HG03196 (cell line): ENCODE results near the gene CAPN6.

Experiments
- ATAC-seq: cut with Tn5 transposase; IDR thresholded peaks from one replicate; pipeline ENCODE4 v1.9.1; 2021; ENCODE audit not compliant: unreplicated experiment

CAPN6 gene, protein sequence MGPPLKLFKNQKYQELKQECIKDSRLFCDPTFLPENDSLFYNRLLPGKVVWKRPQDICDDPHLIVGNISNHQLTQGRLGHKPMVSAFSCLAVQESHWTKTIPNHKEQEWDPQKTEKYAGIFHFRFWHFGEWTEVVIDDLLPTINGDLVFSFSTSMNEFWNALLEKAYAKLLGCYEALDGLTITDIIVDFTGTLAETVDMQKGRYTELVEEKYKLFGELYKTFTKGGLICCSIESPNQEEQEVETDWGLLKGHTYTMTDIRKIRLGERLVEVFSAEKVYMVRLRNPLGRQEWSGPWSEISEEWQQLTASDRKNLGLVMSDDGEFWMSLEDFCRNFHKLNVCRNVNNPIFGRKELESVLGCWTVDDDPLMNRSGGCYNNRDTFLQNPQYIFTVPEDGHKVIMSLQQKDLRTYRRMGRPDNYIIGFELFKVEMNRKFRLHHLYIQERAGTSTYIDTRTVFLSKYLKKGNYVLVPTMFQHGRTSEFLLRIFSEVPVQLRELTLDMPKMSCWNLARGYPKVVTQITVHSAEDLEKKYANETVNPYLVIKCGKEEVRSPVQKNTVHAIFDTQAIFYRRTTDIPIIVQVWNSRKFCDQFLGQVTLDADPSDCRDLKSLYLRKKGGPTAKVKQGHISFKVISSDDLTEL

DNA sequence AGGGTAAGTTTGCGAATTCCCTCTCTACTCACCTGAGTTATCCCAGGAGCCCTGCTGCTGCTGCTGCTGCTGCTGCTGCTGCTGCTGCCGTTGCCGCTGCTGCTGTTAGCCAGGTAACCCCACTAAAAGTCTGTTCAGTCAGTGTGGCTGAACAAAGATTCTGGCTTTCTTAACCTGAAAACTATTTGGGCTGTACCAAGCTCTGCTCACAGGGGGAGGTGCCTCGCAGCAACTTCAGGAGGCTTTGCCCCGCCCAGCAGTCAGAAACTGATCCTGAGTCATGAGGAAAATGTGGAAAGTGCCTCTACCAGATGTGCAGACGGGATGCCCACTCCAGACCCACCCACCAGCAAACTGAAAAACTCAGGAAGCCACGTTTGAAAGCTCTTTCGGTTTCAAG, at the start of gene CAPN6:
Gene CAPN6 (minus strand): TSS at position 145 of the 400 bp plus-strand sequence. CDS start 6,547 bp downstream, outside the sequence.
- no peak for ATAC-seq

DNA sequence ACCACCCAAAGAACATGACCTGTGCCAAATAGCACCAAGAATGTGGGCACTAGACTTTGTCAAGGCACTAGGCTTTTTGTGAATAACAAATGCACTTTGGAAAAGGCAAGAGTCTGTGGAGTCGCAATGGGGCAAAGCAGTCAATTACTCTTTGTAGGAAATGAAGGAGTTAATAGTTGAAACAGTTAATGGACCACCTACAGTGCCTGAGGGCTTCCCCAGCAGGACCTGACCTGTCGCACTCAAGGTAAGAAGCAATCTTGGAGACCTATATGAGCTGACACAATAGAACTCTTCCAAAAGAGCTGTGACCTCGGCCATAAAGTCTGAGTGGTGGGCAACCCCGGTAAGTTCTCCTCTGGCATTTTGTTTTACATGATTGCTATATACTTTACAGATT, 49.2 kb upstream of the CAPN6 start:
- no peak for ATAC-seq

DNA sequence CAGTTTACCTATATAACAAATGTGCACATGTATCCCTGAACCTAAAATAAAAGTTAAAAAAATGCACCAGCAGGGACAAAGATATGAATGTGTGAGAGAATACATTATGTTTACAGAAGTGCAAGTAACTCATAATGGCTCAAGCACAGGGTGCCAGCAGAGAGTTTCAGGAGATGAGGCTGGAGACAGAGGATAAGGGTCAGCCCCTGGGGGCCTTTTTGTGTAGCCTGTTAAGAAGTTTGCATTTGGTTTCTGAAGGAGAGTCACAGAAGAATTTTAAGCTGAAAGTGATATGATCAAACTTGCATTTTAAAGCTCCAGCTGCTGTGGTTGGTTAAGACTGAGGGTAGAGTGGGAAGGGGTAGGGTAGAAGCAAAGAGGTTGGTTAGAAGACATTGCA, 48.6 kb upstream of the CAPN6 start:
- no peak for ATAC-seq

DNA sequence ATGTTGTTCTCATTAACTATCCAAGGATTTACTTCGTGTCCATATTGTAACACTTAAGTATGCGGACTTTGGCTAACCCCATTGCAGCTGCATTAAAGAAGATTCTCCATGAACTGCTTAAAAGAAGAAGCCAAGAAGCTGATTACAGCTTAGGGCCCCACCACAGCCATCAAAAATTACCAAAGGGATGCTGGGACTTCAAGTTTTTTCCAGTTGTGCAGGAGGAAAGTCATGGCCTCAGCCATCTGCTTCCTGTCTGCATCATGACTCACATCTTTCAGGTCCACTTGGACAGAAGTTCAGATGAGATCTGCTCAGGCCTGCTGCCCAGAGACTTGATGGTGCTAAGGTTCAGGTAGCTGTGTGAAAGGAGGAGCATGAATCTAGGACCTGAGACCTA, 38.8 kb upstream of the CAPN6 start:
- no peak for ATAC-seq

DNA sequence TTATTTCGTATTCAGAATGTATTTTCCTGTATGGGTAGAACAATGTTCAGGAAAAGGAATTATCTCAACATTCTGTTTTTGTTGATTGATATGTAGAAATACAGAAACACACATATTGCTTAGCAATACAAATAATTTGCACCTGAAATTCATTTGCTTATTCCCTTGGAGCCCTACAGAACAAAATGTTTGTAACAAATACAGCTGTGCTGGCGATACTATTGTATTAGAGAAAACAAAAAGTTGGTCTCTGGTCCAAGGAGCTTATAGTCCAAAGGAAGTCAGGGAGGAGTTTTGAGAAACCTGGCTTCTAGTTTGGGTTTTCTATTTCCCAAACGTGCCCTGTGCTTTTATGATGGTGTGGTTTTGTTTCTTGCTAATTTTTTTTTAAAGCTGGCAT, 37.8 kb upstream of the CAPN6 start:
- ATAC-seq: no peak

DNA sequence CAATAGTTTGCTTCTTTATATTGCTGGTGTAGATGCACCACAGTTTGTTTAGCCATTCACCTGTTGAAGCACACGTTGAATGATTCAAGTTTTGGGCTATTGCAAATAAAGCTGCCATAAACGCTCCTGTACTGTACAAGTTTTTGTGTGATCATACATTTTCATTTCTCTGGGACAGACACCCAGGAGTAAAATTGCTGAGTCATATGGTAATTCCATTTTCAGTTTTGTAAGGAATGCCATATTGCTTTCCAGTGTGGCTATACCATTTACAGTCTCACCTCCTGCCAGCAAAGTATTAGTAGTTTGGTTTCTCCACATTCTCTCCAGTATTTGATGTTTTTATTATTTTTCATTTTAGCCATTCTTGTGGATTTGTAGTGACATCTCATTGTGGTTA, 32.0 kb upstream of the CAPN6 start:
- no peak for ATAC-seq

DNA sequence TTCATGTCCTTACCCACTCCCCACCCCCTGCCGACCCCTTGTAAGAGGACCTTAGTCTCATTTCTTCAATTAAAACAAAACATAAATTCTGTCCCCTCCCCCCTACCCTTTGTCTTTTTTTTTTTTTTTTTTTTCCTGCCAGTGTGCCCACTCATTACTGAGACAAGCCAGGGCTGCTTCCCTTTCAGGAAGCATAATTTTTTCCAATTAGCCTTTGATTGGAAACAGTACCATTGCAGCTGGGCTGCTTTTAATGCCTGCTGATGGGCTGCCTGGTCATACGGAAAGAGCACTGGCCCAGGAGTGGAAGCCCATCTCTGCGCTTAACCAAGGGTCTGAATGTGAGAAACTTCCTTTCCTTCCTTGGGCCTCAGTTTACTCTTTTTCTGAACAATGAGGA, 18.6 kb upstream of the CAPN6 start:
- no peak for ATAC-seq

DNA sequence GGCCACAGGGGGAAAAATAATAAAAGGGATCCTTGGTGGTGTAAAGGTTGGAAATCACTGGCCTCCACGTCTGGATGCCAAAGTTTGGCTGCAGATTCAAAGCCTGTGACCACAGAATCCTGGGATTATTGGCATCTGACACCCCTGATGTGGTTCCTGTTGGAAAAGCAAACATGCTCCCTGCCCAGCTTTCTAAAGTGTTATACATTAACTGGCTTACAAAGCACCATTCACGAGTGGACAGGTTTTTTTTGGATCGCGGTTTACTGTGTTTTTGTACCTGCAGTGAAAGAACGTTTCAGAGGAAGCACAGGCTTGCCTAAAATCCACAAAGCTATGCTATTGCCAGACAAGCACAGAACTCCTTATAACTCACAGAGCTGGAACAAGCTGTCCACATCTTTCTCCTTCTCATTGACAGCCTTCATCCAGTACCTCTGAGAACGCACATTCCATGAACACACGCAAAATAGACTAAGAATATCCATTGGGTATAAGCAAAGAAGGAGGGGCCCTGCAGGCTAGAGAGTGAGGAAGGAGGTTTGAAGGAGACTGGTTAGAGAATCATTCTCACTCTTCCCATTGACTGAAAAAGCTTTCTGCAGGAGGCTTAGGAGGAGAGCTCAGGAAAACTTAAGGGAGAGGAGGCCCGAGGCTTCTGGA, 14.5 kb upstream of the CAPN6 start:
- no peak for ATAC-seq

DNA sequence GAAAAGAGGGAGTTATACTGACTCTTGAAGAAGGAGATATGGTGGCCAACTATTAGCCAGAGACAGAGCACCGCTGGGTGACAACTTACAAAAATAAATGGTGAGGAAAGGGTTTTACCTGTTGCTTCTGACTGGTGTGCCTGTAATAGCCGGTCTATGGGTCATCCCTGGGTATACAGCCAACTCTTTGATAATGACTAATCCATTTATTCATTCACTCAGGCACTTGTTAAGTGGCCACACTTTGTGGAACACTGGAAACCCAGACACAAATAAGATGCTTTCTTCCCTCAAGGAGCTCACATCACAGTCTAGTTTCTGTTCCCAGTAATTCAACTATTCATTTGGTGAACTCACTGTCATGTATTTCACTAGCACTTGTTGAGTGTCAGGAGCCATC, 13.2 kb upstream of the CAPN6 start:
- ATAC-seq: no peak

DNA sequence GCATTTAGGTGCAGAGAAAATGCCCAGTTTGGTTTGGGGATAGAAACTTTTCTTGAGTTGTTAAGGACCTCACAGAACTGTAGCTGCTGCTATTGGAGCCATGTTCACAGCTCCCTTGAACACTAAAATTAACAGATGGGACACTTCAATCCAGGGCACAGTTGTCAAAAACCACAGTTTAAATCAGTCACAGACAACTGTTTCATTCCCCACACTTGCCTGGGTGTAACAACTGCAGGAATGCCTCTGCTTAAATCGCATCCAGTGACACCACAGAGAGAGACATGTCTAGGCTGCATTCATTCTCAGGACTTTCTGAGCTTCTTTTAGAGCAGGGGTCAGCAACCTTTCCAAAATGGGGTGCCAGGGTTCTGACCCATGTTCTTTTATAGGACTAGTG, 12.7 kb upstream of the CAPN6 start:
- ATAC-seq: no peak

DNA sequence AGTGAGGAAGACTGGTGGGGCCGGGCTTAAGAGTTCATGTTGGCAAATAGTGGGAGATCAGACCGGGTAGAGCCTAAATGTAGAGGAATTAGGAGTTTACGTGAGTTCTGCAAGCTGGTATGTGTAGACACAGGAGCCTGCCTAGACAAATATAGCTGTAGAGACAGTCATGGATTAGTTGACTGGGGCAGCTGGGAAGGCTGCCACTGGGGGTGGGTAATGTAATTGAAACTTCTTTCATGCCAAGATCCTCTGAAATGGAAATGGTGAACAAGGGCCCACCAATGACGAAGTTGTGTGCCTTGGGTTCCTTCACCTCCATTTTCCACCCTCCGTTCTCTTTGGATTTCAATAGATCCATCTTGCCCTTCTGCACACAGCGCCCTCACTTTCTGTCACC, 11.9 kb upstream of the CAPN6 start:
- no peak for ATAC-seq

DNA sequence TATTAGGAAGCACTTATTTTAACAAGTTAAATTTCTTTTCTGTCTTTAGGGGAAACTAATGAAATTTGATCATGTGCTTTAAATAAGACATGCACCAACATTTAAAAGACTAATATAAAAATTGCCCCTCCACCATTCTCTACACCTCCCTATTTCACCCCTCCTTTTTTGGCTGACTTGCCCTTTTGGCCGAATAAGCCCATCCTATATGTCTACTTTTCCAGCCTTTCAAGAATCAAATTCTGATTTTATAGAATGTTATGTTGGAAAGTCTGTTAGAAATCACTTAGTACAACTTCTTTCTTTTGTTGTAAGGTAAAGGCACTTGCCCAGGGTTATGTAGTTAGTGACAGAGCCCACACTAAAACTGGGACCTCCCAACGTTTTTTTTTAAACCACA, 1.8 kb downstream of the CAPN6 start:
- no peak for ATAC-seq

DNA sequence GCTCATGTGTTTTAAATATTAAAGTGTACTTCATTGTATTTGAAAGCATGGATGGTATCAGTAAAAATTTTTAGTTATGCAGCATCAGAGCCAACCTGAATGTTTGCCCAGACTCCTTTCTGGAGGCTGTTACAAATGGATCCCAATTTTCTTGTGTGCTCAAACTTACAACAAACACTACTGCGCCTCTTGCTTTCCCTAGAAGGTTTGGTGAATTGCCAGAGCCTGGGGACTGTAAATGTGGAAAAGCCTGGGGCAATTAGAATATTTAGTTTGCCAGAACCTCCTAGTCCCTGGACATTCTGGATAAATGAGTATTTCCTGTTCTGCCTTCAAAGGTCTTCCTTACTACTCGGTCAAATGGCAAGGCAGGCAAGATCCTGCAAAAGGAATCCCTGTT, 4.8 kb downstream of the CAPN6 start:
- no peak for ATAC-seq

DNA sequence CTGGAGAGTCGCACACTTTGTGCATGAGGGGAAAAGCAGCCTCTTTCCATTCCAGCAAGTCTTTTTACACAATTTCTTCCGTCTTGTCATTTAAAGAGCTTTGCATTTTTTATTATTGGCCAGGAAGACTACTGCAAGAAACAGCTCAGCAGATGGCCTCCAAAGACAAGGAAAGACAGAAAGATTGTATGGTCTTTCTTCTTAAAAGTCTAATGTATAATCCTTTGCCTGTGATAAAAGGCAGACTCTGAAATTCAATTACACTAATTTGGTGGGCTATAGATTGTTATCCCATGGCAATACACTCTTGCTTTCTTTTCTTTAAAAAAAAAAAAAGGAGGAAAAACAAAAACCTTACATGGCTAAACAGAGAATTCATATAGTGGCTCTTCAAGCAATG, 5.9 kb downstream of the CAPN6 start:
- ATAC-seq: no peak

DNA sequence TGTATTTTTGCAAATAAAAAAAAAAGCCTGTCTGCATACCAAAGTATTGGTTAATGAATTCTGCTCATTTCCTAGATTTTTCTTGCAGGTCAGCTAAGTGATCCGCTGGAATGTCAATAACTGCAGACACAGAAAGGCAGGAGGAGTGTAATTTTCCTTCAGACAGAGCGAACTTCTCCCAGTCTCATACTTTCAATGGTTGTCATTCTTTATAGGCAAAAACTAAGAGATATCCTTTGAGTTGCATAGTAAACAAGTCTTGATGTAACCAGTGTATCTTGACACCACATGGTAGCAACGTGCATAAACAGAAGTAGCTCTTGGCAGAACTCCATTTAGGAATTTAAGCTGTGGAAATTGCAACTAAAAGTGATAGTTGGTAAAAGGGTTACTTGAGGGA, 8.2 kb downstream of the CAPN6 start:
- ATAC-seq: no peak

DNA sequence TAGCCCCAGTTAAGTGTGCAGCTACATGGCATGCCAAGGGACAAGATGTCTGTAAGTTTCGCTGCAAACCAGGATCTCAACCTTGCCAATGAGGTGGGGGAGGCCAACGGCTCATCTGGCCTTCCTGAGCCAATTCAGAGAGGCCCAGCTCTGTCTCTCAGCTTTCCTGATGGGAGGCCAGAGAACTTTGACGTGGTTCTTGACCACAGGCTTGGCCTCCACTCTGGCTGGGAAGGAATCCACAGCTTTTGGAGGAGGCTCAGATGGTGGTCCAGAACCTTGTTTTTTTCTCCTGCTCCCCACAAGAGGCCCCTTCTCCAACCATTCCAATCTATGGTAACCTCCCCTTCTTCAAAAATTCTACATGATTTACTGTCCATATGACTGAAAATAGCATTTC, 9.8 kb downstream of the CAPN6 start:
- ATAC-seq: no peak

DNA sequence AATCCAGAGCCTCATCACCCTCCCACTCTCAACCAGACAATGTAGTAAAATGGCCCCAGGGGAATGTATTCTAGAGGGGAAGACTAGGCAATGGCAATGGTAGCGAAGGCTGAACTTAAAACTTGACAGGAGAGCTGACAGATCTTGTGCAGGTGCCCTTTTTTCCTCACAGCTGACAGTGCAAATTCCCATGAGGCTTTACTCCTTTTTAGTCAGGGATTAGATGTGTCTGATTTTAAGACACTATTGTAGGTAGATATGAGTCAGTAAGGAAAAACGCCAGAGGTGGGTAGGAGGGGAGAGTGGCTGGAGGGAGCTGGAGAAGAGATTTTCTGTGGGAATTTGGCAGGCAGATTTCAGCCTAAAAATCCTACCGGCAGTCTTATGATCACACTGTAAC, 10.7 kb downstream of the CAPN6 start:
- no peak for ATAC-seq

DNA sequence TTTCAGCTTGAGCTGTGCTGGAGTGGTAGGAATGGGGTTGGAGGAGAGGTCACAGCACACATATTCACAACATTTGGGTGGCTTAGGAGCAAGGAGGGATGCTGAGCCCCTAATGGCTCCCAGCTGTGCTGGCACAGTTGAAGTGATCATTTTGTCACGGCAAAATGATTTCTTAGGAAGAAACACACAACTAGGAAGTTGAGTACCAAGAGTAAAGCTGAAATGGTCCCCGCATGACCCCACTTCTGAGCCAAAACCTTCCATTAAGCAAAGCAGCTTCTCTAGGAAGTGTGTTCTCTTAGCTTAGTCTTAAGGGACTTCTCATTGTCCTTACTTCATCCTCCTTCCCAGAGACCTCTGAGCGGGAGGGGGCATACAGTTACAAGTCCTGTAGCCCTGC, 12.6 kb downstream of the CAPN6 start:
- ATAC-seq: no peak

DNA sequence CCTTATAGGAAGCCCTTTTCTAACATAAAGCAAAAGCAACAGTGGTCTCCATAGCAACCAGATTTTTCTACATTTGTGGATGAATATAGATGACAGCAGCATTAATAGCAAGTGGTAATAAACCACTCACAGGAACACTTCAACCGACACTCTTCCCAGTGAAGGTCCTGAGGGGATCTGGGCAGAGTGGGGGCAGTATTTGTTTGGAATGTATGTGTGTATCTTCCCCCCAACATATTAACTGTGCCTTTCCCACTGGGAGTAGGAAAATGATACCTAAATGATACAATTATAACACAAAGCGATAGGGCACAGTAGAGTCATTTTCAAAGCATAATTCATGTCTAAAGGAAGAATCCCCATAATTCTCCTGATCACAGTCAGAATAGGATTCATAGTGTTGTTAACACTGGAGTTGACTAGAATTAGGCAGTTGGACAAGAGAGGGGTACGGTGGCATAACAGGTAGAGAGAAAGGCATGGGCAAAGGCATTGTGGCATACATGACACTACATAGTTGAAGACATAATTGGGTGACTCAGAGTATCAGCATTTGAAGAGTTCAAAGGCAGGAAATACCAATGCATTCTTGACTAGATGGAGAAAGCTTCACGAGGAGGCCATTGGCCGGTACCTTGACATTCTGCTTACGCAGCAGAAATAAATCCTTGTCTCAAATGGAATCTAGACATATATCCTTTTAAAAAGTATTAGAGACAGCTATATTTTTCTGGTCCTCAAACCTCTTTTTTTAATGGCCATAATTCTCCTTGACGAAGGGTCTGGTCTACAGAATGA, 15.2 kb downstream of the CAPN6 start:
- no peak for ATAC-seq

DNA sequence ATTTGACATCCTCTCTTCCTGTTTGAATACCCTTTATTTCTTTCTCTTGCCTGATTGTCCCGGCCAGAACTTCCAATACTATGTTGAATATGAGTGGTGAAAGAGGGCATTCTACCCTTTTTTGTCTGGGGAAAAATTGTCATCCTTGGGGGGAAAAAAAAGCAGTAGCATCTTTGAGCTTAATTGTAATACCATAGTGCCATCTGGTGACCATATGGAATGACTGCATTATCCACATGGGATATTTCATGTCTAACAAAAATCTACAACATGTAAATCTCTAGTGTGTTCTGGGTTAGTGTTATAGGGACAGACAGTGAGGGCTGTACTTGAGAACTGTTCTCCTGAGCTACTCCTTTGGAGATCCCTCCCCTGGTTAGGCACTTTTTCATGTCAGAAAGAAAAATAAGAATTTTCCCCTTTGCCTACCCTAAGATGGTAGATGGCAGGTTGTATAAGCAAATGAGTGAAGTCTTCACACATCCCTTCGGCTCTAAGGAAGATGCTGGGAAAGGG, 26.0 kb downstream of the CAPN6 start:
- ATAC-seq: no peak

DNA sequence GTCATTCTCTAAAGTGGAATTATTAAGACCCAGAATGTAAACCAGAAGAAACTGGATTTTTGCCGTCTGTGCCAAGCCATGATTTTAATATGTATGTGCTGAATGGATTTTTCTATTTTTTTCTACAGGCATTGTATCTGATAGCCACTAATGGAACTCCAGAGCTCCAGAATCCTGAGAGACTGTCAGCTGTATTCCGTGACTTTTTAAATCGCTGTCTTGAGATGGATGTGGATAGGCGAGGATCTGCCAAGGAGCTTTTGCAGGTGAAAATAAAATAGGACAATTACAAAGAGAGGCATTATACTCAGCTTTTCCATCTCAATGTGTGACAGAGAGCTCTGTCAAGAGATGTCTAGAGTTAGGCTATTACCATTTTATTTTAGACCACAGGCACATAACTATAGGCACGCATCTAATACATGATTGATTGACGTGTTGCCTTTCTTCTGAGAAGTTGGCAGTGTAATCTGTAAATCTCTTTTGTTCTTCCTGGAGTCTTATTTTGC, 53.9 kb downstream of the CAPN6 start:
- no peak for ATAC-seq
